Neural cell (in vitro differentiated cells): Measurements from ENCODE around the gene NUP42. TPM values are rescaled to one million over a fixed set of nuclear protein-coding genes. Genes with fewer than 3 reads are reported as not detected.

Experiments used
- H2AFZ ChIP-seq: fragments of 200-600, 300-800 bp; sonication (generic), shearing (Covaris generic); 2 replicates; pipeline ENCODE4 v1.6.0; 2014; ENCODE audit warnings: low read depth, mild to moderate bottlenecking, antibody characterized with exemption, low read length, moderate library complexity
- H3F3A ChIP-seq: fragments of 200-600 bp; shearing (Covaris generic); 2 replicates; pipeline ENCODE4 v1.6.1; 2016; ENCODE audit warnings: mild to moderate bottlenecking, moderate library complexity, mixed read lengths, antibody characterized with exemption, low read length; ENCODE audit not compliant: insufficient read depth, poor library complexity, severe bottlenecking
- H3K27ac ChIP-seq: fragments of 200-600, 300-800 bp; sonication (generic), shearing (Covaris generic); 2 replicates; pipeline ENCODE4 v1.5.1; 2014; ENCODE audit warnings: mild to moderate bottlenecking, low read length, moderate library complexity
- H3K27me3 ChIP-seq: fragments of 300-800, 200-600 bp; sonication (generic), shearing (Covaris generic); 2 replicates; pipeline ENCODE4 v1.6.0; 2014; ENCODE audit warnings: mild to moderate bottlenecking, low read depth, low read length, moderate library complexity; ENCODE audit not compliant: insufficient read depth
- H3K36me3 ChIP-seq: fragments of 300-800, 200-600 bp; sonication (generic), shearing (Covaris generic); 2 replicates; pipeline ENCODE4 v1.5.1; 2014; ENCODE audit warnings: mild to moderate bottlenecking, antibody characterized with exemption, low read length, moderate library complexity; ENCODE audit not compliant: insufficient read depth
- H3K4me2 ChIP-seq: fragments of 300-800, 200-600 bp; sonication (generic), shearing (Covaris generic); 2 replicates; pipeline ENCODE4 v1.6.0; 2014; ENCODE audit warnings: mild to moderate bottlenecking, low read length
- H3K4me3 ChIP-seq: fragments of 300-800, 200-600 bp; sonication (generic), shearing (Covaris generic); 2 replicates; pipeline ENCODE4 v1.5.1; 2014; ENCODE audit warnings: mild to moderate bottlenecking, low read length, moderate library complexity
- H3K79me2 ChIP-seq: fragments of 200-600 bp; shearing (Covaris generic); replicated peaks from 2 replicates; pipeline ENCODE4 v1.6.0; 2014; ENCODE audit warnings: mild to moderate bottlenecking, low read length, moderate library complexity; ENCODE audit not compliant: insufficient read depth
- H3K9ac ChIP-seq: fragments of 300-800, 200-600 bp; sonication (generic), shearing (Covaris generic); 2 replicates; pipeline ENCODE4 v1.6.1; 2016; ENCODE audit warnings: mild to moderate bottlenecking, low read length, mixed read lengths
- H3K9me2 ChIP-seq: fragments of 200-600 bp; shearing (Covaris generic); 2 replicates; pipeline ENCODE4 v1.6.1; 2016; ENCODE audit warnings: mild to moderate bottlenecking, low read length, mixed read lengths; ENCODE audit not compliant: insufficient read depth
- H3K9me3 ChIP-seq: fragments of 200-600, 300-800 bp; sonication (generic), shearing (Covaris generic); 2 replicates; pipeline ENCODE4 v1.6.1; 2016; ENCODE audit warnings: mild to moderate bottlenecking, mixed run types, low read length, moderate library complexity, mixed read lengths
- H4K20me1 ChIP-seq: fragments of 200-600 bp; shearing (Covaris generic); 2 replicates; pipeline ENCODE4 v1.6.1; 2016; ENCODE audit warnings: mild to moderate bottlenecking, mixed run types; ENCODE audit not compliant: insufficient read depth
- EP300 ChIP-seq: fragments of 450-650 bp; conservative IDR thresholded peaks from 2 replicates; pipeline ENCODE4 v1.6.1; 2014; ENCODE audit warnings: antibody characterized with exemption, mild to moderate bottlenecking, moderate library complexity; ENCODE audit not compliant: poor library complexity, severe bottlenecking
- MXI1 ChIP-seq: fragments of 450-650 bp; conservative IDR thresholded peaks from 2 replicates; pipeline ENCODE4 v1.6.1; 2014; ENCODE audit warnings: antibody characterized with exemption, mild to moderate bottlenecking; ENCODE audit not compliant: poor library complexity, severe bottlenecking
- RAD21 ChIP-seq: fragments of 450-650 bp; conservative IDR thresholded peaks from 2 replicates; pipeline ENCODE4 v1.6.1; 2014; ENCODE audit warnings: antibody characterized with exemption, mild to moderate bottlenecking, moderate library complexity
- SMC3 ChIP-seq: fragments of 450-650 bp; conservative IDR thresholded peaks from 2 replicates; pipeline ENCODE4 v1.6.1; 2014; ENCODE audit warnings: antibody characterized with exemption, mild to moderate bottlenecking, moderate library complexity; ENCODE audit not compliant: poor library complexity
- TAF1 ChIP-seq: IDR thresholded peaks from 2 replicates; pipeline ENCODE4 v1.6.1; 2012; ENCODE audit warnings: low read depth
- polyA plus RNA-seq: library from polyadenylated mRNA; depleted of rRNA; stranded (reverse); fragments of >200 nt; gene quantifications from 2 replicates; pipeline ENCODE4 v1.2.3, GENCODE V29; 2014
- TF ChIP-seq, protein P1 (sequence below): IDR thresholded peaks from 2 replicates; pipeline ENCODE4 v1.6.1; 2012; ENCODE audit warnings: borderline replicate concordance
- TF ChIP-seq, protein P2 (sequence below): fragments of 450-650 bp; IDR thresholded peaks from 2 replicates; pipeline ENCODE4 v1.5.1; 2014; ENCODE audit warnings: antibody characterized with exemption, mild to moderate bottlenecking, moderate library complexity; ENCODE audit not compliant: poor library complexity, severe bottlenecking

Gene NUP42
- polyA plus RNA-seq, 1 donor from 2014 or later = 106 TPM

DNA sequence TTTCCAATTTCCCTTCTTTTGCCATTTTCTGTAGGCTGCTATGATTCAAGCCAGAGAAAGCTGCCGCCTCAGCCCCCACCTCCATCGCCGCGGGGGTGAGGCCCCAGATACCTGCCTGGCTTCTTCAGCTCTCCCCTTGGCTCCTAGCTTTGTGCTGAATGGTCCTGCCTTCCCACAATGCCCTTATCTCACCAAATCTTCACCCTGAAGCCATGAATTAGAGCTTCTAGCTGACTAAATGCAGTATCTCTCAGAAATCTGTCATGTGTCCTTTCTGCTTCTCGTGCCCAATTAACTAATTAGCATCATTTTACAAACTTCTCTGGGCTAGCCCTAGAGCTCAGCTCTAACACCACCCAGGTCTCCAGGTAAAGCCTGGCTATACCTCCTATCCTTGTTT lies 32.6 kb downstream of the NUP42 start:
- no peak for TF ChIP-seq EP300
- TF ChIP-seq, protein P1, sequence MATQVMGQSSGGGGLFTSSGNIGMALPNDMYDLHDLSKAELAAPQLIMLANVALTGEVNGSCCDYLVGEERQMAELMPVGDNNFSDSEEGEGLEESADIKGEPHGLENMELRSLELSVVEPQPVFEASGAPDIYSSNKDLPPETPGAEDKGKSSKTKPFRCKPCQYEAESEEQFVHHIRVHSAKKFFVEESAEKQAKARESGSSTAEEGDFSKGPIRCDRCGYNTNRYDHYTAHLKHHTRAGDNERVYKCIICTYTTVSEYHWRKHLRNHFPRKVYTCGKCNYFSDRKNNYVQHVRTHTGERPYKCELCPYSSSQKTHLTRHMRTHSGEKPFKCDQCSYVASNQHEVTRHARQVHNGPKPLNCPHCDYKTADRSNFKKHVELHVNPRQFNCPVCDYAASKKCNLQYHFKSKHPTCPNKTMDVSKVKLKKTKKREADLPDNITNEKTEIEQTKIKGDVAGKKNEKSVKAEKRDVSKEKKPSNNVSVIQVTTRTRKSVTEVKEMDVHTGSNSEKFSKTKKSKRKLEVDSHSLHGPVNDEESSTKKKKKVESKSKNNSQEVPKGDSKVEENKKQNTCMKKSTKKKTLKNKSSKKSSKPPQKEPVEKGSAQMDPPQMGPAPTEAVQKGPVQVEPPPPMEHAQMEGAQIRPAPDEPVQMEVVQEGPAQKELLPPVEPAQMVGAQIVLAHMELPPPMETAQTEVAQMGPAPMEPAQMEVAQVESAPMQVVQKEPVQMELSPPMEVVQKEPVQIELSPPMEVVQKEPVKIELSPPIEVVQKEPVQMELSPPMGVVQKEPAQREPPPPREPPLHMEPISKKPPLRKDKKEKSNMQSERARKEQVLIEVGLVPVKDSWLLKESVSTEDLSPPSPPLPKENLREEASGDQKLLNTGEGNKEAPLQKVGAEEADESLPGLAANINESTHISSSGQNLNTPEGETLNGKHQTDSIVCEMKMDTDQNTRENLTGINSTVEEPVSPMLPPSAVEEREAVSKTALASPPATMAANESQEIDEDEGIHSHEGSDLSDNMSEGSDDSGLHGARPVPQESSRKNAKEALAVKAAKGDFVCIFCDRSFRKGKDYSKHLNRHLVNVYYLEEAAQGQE = no peak
- no peak for TF ChIP-seq SMC3
- TF ChIP-seq MXI1 = no peak
- no peak for TF ChIP-seq TAF1
- H4K20me1 ChIP-seq = no peaks in the 10 kb centered on the region
- H2AFZ ChIP-seq = no peak overlapping the region
- no peak overlapping the region for H3K4me2 ChIP-seq
- H3K79me2 ChIP-seq = no peaks in the 10 kb centered on the region
- H3K27ac ChIP-seq = no peak overlapping the region
- no peaks in the 10 kb centered on the region for H3F3A ChIP-seq
- H3K9me3 ChIP-seq = no peaks in the 10 kb centered on the region
- no peaks in the 10 kb centered on the region for H3K27me3 ChIP-seq
- H3K9me2 ChIP-seq = no peaks in the 10 kb centered on the region
- H3K36me3 ChIP-seq = no peaks in the 10 kb centered on the region
- no peak overlapping the region for H3K4me3 ChIP-seq
- no peak overlapping the region for H3K9ac ChIP-seq

DNA sequence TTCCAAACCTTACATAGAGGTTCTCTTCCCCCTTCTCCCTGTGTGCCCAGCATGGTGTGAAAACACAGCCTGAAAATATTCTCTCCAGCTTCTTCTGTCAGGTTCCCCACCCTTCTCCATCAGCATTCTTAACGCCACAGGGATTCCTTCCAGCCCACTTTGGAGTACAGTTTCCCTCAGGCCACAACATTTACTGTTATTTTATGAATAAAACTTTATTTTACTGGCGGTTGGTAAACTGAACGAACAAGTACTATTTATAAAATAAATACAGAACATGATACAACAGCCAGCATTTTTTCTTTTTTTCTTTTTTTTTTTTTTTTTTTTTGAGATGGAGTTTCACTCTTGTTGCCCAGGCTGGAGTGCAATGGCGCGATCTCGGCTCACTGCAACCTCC lies 33.1 kb downstream of the NUP42 start:
- Histone ChIP-seq H3K4me3 (no peak overlapping the region), H3K9me3 (no peaks in the 10 kb centered on the region), H3K36me3 (no peaks in the 10 kb centered on the region), H3K27me3 (no peaks in the 10 kb centered on the region), H3K4me2 (no peak overlapping the region), H3K9me2 (no peaks in the 10 kb centered on the region), H3F3A (no peaks in the 10 kb centered on the region), H3K9ac (no peak overlapping the region), H3K27ac (no peak overlapping the region), H4K20me1 (no peaks in the 10 kb centered on the region), H3K79me2 (no peaks in the 10 kb centered on the region), H2AFZ (no peak overlapping the region)
- TF ChIP-seq EP300 (no peak), TAF1 (no peak)
- TF ChIP-seq, protein P1 = no peak

DNA sequence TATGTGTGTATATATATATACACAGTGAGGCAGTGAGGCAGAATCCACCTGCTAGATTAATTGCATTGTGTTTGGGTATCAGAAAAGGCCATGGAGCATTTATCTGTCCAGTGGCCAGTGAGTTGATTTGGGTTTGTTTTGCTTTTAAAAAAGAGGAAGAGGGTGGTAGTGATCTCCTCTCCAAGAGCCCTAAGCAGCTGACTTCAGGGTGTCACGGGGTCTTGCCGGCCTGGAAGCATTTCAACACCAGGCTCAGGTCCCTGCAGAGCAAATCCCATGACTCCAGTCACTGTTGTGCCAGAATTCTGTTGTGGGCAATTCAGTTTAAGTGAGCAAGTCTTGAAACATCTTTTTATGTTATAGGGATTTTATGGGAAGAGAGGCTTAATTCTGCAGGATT lies 34.2 kb downstream of the NUP42 start:
- Histone ChIP-seq H3K79me2 (no peaks in the 10 kb centered on the region), H3K36me3 (no peaks in the 10 kb centered on the region), H3K9me2 (no peaks in the 10 kb centered on the region), H3K27ac (no peak overlapping the region), H3K9ac (no peak overlapping the region), H3K9me3 (no peaks in the 10 kb centered on the region), H3K27me3 (no peaks in the 10 kb centered on the region), H3F3A (no peaks in the 10 kb centered on the region), H4K20me1 (no peaks in the 10 kb centered on the region), H2AFZ (no peak overlapping the region), H3K4me2 (no peak overlapping the region), H3K4me3 (no peak overlapping the region)
- TF ChIP-seq, protein P1 = no peak
- TF ChIP-seq, protein P2, sequence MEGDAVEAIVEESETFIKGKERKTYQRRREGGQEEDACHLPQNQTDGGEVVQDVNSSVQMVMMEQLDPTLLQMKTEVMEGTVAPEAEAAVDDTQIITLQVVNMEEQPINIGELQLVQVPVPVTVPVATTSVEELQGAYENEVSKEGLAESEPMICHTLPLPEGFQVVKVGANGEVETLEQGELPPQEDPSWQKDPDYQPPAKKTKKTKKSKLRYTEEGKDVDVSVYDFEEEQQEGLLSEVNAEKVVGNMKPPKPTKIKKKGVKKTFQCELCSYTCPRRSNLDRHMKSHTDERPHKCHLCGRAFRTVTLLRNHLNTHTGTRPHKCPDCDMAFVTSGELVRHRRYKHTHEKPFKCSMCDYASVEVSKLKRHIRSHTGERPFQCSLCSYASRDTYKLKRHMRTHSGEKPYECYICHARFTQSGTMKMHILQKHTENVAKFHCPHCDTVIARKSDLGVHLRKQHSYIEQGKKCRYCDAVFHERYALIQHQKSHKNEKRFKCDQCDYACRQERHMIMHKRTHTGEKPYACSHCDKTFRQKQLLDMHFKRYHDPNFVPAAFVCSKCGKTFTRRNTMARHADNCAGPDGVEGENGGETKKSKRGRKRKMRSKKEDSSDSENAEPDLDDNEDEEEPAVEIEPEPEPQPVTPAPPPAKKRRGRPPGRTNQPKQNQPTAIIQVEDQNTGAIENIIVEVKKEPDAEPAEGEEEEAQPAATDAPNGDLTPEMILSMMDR = no peak
- TF ChIP-seq TAF1 (no peak), EP300 (no peak), SMC3 (no peak), RAD21 (no peak), MXI1 (no peak)
